Activated T-cell treated with anti-CD3 and anti-CD28 coated beads, Interleukin-2, amount 50 U/mL, for 4 hours (primary cell): Measurements from ENCODE around the gene LRRC45. TPM values are rescaled to one million over a fixed set of nuclear protein-coding genes. Genes with fewer than 3 reads are reported as not detected.
"Not testable (repeated sequence)": the region's sequence is repeated elsewhere in the genome, so short reads cannot be mapped to it uniquely, and the experiment has no call there.

Experiments
- ATAC-seq, 2 donors: fragments of 200-7000 bp; cut with Tn5 transposase; one replicate each; pipeline ENCODE4 v1.10.0; 2021
- DNase-seq: peaks from one replicate; pipeline ENCODE4 v3.0.0-alpha.2; 2020
- H3K27me3 Mint-ChIP-seq: one replicate; pipeline ENCODE4 v1.8.0; 2021; ENCODE audit warnings: low read depth, mixed read lengths
- H3K36me3 Mint-ChIP-seq: one replicate; pipeline ENCODE4 v1.8.0; 2022; ENCODE audit warnings: mixed read lengths; ENCODE audit not compliant: insufficient read depth
- H3K4me1 Mint-ChIP-seq: one replicate; pipeline ENCODE4 v1.8.0; 2021; ENCODE audit warnings: low read depth, mixed read lengths
- H3K4me3 Mint-ChIP-seq: one replicate; pipeline ENCODE4 v1.8.0; 2021; ENCODE audit warnings: mild to moderate bottlenecking, moderate library complexity, mixed read lengths
- H3K9me3 Mint-ChIP-seq: one replicate; pipeline ENCODE4 v1.8.0; 2021; ENCODE audit warnings: mixed read lengths
- total RNA-seq, 3 donors: library from RNA; stranded (reverse); gene quantifications; one replicate each; pipeline ENCODE4 v1.2.1, GENCODE V29; 2021

The LRRC45 gene
- 10 to 100 TPM; 19.5 to 31.4 (median 30.8) TPM for total RNA-seq

DNA sequence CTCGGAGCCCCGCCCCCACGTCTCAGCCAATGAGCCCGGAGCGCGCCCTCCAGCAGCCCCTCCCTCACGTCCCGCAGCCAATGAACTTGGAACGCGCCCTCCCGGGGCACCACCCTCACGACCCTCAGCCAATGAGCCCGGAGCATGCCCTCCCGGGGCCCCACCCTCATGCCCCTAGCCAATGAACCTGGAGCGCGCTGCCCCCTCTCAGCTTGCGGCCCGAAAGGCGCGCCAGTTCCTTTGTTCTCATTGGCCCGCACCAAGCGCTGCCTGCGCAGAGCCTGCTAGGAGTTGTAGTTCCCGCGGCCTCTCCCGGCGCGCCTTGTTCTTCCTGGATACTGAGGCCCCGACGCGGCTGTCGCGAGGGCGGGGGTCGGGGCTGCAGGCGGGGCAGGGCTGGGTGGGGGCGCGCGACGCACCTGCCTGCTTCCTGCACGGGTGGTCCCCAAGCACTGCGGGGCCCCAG, at the start of gene LRRC45:
Gene LRRC45 (plus strand): TSS at position 325 of the 466 bp plus-strand sequence. CDS start 339 bp downstream, outside the sequence.
- H3K27me3 Mint-ChIP-seq: no peaks in the 10 kb centered on the region
- no peaks in the 10 kb centered on the region for H3K9me3 Mint-ChIP-seq
- DNase-seq: peak; percentile 100
- no peaks in the 10 kb centered on the region for H3K36me3 Mint-ChIP-seq
- H3K4me1 Mint-ChIP-seq: peaks cover 20% of the 10 kb centered on the region
- peak within 1 kb of the TSS; percentile 88 for H3K4me3 Mint-ChIP-seq
- ATAC-seq: peak; percentile 94 to 95

DNA sequence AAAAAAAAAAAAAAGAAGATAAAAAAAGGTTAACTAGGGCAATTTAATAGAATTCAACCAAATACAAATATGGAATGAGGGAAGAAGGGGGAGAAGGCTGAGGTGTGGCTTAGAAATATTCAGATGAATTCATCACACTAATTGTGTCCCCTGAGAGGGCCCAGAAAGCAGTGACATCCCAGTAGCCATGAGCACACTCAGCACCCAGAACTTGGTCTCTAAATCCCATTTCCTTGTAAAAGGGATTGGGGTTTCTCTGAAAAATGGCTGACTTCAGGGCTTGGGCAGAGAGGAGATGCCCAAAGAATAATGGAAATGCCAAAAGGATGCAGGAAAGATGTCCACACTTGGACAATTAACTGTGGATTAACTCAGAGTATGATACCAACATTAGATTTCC, 49.7 kb upstream of the LRRC45 start:
- ATAC-seq: no peak
- Mint-ChIP-seq H3K9me3 (no peaks in the 10 kb centered on the region), H3K27me3 (no peaks in the 10 kb centered on the region), H3K4me1 (peaks cover 17% of the 10 kb centered on the region), H3K4me3 (no peak overlapping the region), H3K36me3 (no peaks in the 10 kb centered on the region)
- DNase-seq: no peak

DNA sequence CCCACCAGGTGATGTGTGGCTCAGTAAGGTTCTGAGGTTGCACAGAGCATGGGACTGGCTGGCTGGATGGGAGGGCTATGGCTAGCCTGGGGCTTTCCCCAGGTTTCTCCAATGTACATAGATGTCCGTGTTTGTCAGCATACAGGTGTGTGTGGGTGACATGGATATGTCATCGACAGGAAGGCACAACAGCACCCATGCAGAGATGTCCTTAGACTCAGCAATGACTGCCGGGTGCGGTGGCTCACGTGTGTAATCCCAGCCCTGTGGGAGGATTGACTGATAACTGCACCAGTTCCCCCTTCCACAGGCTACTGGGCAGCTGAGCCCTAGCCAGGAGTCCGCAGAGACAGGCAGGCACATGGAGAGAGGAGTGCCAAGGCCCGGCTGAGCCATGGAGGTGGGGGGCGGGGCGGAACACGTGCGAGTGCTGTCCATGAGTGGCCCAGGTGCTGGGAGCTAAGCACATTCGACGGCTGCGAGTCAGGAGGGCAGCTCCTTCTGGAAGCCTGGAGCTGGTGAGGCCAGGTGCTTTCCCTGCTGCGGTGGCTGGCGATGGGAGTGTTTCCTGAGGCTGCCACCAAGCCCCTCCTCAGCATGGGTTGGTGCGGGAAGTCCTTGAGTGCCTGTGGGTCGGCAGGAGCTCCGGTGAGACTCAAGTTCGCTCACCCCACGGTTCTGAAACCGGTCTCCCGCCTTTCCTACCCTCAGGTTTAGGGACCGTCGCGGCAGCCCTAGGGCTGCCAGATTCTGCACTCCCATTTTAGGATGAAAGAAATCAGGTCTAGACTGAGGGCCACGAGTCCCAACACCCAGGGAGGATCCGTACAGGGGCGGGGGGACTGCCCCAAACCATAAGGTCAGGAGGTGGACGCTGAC, 46.5 kb upstream of the LRRC45 start:
- H3K4me3 Mint-ChIP-seq: peak overlapping the region; percentile 92
- peaks cover 37% of the 10 kb centered on the region for H3K4me1 Mint-ChIP-seq
- no peaks in the 10 kb centered on the region for H3K27me3 Mint-ChIP-seq
- ATAC-seq (peak; percentile 8 to 16), DNase-seq (peak; percentile 30)
- H3K36me3 Mint-ChIP-seq: peaks cover 7% of the 10 kb centered on the region
- H3K9me3 Mint-ChIP-seq: no peaks in the 10 kb centered on the region

DNA sequence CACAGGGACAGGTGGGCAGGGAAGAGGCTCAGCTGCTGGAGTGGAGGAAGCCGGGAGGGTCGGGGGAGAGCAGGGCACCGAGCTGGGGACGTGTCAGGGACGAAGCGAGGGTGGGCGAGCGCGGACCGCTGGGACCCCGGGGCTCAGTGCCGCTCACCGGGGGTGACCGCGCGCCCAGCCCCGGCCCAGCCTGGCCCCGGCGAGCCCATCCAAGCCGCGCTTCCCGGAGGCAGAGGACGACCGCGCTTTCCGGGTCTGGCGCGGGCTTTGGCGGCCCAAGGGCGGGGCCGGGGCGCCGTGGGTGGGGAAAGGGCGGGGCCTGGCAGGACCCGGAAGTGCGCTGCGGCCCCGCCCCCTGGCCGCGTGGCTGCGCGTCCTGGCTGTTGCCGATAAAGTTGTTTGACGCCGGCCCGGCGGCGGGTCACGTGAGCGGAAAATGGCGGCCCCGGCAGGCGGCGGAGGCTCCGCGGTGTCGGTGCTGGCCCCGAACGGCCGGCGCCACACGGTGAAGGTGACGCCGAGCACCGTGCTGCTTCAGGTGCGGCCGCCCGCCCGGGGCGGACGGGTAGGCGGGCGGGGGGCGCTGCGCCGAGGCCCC, 45.8 kb upstream of the LRRC45 start, which contains the start of gene ASPSCR1:
Gene ASPSCR1 (plus strand): TSS at position 419 of the 598 bp plus-strand sequence. CDS start 18 bp downstream, at position 437.
- Mint-ChIP-seq H3K36me3 (peaks cover 7% of the 10 kb centered on the region), H3K9me3 (no peaks in the 10 kb centered on the region), H3K4me1 (peaks cover 37% of the 10 kb centered on the region), H3K4me3 (peak within 1 kb of the TSS; percentile 92), H3K27me3 (no peaks in the 10 kb centered on the region)
- ATAC-seq (peak; percentile 92 to 93), DNase-seq (peak; percentile 91)

DNA sequence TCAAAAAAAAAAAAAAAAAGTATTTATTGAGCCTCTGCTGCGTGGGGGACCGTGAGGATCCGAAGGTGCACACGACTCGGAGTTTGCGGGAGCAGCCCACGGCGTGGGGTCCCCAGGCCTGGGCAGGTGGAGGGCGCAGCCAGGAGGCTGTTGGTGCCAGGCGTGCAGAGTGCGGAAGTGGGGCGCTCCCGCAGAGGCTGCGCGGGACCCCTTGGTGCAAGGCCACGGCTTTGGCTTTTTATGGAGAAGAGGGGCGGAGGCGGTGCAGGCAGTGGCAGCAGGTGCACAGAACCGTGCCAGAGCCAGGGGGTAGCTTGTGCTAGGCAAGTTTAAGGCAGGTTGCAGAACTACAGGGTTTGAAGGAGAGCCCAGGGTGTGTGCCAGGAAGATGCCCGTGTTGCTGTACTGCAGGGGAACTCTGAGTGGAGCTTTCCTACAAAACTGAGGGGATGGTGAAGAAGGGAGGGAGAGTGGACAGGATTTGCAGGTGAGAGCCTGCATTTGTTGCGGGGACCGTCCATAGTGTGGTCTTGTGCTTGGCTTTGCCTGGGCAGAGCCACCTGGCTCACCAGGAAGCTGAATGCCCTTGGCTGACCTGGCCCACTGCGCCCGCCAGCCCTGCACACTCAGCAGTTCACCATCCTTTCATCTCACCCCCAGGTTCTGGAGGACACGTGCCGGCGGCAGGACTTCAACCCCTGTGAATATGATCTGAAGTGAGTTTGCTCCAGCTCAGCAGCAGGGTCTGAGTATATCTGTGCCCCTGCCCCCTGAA, 44.4 kb upstream of the LRRC45 start:
- Mint-ChIP-seq H3K27me3 (no peaks in the 10 kb centered on the region), H3K4me1 (peaks cover 41% of the 10 kb centered on the region), H3K4me3 (peak overlapping the region; percentile 79), H3K9me3 (no peaks in the 10 kb centered on the region), H3K36me3 (peaks cover 7% of the 10 kb centered on the region)
- DNase-seq (no peak), ATAC-seq (no peak)

DNA sequence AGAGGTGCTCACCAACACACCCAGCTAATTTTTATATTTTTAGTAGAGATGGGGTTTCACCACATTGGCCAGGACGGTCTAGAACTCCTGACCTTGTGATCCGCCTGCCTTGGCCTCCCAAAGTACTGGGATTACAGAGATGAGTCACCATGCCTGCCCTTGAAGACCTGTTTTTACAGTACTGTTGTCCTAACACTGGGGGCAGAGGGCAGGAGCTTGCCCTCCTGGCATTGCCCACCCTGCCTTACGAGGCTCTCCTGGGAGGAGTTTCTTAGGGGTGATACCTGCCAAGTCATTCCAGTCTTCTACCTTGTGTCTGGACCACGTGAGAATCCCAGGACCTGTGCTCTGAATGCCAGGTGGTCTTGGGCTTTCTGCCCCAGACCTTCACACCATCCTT, 43.0 kb upstream of the LRRC45 start:
- no peak for ATAC-seq
- Mint-ChIP-seq H3K9me3 (no peaks in the 10 kb centered on the region), H3K4me3 (peak overlapping the region; percentile 79), H3K4me1 (peaks cover 43% of the 10 kb centered on the region), H3K36me3 (peaks cover 9% of the 10 kb centered on the region), H3K27me3 (no peaks in the 10 kb centered on the region)
- no peak for DNase-seq

DNA sequence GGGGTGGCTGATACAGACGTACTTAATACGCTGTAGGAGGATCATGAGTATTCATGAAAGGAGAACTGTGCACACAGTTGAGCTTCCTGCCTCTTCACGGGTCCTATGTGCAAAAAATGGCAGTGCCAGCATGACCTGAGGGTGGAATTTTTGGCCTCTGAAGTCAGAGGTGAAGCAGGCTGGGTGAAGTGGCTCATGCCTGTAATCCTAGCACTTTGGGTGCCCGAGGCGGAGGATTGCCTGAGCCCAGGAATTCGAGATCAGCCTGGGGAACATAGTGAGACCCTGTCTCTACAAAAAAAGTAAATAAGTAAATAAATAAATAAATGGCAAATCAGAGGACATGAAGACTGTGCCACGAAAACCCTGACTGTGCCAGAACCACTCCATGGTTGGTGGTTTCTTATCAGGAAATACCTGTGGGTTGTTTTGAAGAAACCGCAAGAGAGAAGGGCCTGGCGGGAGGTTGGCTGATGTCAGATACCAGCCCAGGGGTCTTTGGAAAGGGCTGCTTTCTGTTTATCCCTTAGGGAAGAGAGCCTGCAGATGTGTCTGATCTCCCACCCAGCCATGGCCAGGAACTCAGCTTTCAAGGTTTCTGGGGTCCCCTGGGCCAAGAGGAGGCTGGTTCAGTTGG, 42.3 kb upstream of the LRRC45 start:
- H3K36me3 Mint-ChIP-seq: peaks cover 15% of the 10 kb centered on the region
- DNase-seq (no peak), ATAC-seq (no peak)
- H3K9me3 Mint-ChIP-seq: no peaks in the 10 kb centered on the region
- peaks cover 44% of the 10 kb centered on the region for H3K4me1 Mint-ChIP-seq
- no peaks in the 10 kb centered on the region for H3K27me3 Mint-ChIP-seq
- no peak overlapping the region for H3K4me3 Mint-ChIP-seq

DNA sequence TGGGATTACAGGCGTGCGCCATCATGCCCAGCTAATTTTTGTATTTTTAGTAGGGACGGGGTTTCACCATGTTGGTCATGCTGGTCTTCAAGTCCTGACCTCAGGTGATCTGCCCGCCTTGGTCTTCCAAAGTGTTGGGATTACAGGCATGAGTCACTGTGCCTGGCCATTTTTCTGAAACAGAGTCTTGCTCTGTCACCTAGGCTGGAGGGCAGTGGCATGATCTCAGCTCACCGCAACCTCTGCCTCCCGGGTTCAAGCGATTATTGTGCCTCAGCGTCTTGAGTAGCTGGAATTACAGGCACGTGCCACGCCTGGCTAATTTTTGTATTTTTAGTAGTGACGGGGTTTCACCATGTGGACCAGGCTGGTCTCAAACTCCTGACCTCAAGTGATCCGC, 41.6 kb upstream of the LRRC45 start:
- H3K4me3 Mint-ChIP-seq, H3K27me3 Mint-ChIP-seq, H3K9me3 Mint-ChIP-seq, ATAC-seq, DNase-seq: not testable (repeated sequence)
- Mint-ChIP-seq H3K36me3 (peaks cover 17% of the 10 kb centered on the region), H3K4me1 (peaks cover 38% of the 10 kb centered on the region)

DNA sequence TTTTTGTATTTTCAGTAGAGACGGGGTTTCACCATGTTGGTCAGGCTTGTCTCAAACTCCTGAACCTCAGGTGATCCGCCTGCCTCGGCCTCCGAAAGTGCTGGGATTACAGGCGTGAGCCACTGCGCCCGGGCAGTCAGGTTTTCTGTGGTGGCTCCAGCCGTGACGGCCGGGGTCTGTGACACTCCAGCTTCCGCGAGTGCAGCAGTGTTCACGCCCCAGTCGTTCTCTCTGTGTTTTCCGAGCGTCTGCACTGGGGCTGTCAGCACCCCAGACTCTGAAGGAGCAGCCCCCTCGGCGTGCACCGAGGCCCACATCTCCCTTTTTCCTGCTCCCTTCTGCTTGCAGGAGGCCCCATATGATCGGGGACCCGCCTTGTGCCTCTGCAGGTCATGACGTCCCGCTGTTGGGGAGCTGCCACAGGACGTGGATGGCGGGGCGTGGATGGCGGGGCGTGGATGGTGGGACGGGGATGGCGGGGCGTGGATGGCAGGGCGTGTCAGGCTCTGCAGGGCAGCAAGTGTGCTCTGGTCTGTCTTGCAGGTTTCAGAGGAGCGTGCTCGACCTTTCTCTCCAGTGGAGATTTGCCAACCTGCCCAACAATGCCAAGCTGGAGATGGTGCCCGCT, 40.0 kb upstream of the LRRC45 start:
- ATAC-seq: no peak

DNA sequence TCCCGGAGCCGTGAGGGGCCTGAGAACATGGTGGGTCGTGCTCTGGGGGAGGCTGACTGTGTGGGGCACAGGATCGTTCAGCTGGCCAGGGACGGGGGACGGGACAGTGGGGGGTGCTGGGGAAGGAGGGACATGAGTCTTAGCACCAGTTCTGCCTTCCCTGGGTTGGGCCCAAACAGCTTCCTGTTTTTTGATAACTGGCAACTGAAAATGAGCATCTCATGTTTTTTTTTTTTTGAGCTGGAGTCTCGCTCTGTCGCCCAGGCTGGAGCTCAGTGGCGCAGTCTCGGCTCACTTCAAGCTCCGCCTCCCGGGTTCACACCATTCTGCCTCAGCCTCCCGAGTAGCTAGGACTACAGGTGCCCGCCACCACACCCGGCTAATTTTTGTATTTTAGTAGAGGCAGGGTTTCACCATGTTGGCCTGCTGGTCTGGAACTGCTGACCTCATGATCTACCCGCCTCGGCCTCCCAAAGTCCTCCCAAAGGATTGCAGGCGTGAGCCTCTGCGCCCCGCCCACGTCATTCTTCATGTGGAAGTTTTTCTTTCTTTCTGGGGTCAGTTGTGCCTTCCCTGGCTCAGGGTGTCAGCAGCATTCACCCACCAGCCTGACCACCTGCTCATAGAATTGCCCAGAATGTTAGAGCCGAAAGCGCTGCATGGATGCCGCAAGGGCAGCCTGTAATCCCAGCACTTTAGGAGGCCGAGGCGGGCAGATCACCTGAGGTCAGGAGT, 39.3 kb upstream of the LRRC45 start:
- H3K4me1 Mint-ChIP-seq: peaks cover 27% of the 10 kb centered on the region
- H3K36me3 Mint-ChIP-seq: peaks cover 18% of the 10 kb centered on the region
- no peak for DNase-seq
- H3K4me3 Mint-ChIP-seq: no peak overlapping the region
- H3K27me3 Mint-ChIP-seq: no peaks in the 10 kb centered on the region
- ATAC-seq: no peak
- H3K9me3 Mint-ChIP-seq: no peaks in the 10 kb centered on the region

More for the DNA sequence above, 40.0 kb upstream of the LRRC45 start:
- Mint-ChIP-seq H3K4me3 (no peak overlapping the region), H3K9me3 (no peaks in the 10 kb centered on the region), H3K27me3 (no peaks in the 10 kb centered on the region), H3K36me3 (peaks cover 18% of the 10 kb centered on the region), H3K4me1 (peaks cover 32% of the 10 kb centered on the region)
- no peak for DNase-seq

DNA sequence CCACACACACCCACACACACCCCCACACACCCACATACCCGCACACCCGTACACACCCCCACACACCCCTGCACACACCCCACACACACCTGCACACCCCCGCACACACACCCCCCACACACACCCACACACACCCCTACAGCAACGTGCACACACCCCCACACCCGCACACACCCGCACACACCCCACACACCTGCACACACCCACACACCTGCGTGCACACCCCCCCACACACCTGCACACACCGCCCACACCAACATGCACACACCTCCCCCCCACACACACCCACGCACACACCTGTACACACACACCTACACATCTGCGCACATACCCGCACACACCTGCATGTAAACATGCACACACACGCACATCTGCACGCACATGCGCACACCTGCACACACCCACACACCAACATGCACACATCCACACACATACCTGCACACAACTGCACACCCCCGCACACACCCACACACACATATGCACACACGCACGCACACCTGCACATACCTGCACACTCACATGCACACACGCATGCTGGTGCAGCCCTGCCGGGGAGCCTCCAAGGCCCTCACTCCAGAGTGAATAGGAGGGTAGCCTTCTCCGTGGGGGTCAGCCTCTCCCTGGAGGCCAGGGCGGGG, 38.2 kb upstream of the LRRC45 start:
- Mint-ChIP-seq H3K4me1 (peaks cover 18% of the 10 kb centered on the region), H3K4me3 (no peak overlapping the region), H3K27me3 (no peaks in the 10 kb centered on the region), H3K36me3 (peaks cover 15% of the 10 kb centered on the region), H3K9me3 (no peaks in the 10 kb centered on the region)
- DNase-seq (no peak), ATAC-seq (no peak)

DNA sequence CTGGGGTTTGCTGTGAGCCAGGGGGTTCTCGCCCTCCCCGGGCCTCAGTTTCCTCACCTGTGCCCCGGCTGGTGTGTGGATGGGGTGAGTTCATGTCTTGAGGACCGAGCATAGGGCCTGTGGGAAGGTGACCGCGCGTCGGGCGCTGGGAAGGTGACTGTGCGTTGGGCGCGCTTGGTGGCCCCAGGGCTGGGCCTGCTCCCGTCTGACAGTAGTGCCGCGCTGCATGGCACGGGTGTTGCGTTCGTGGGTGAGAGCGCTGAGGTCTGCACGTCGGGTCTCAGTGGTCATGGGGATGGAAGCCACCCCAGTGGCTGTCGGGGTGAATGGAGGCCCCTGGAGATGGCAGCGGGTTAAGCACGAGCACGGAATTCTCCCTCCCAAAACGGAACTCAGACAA, 36.5 kb upstream of the LRRC45 start:
- H3K4me3 Mint-ChIP-seq: no peak overlapping the region
- no peaks in the 10 kb centered on the region for H3K9me3 Mint-ChIP-seq
- DNase-seq: no peak
- no peaks in the 10 kb centered on the region for H3K27me3 Mint-ChIP-seq
- peaks cover 8% of the 10 kb centered on the region for H3K4me1 Mint-ChIP-seq
- no peak for ATAC-seq
- peaks cover 15% of the 10 kb centered on the region for H3K36me3 Mint-ChIP-seq
